A673 (cell line): ENCODE results near the gene AREL1. TPM values are rescaled to one million over a fixed set of nuclear protein-coding genes. Genes with fewer than 3 reads are reported as not detected.

Source experiments
- BruUV-seq: library from RNA; stranded (reverse); fragments of 400-500 nt; replicated peaks from 2 replicates; lab custom pipeline; 2021; lab: Mats Ljungman, UMichigan
- CTCF ChIA-PET: fragments of 300-600 bp; sonication (Branson Sonifier 250); formaldehyde crosslinking; loops from one replicate; lab custom pipeline; 2022; ENCODE audit warnings: antibody characterized with exemption; lab: Charles Lee
- POLR2A ChIA-PET: fragments of 300-600 bp; sonication (Branson Sonifier 250); formaldehyde crosslinking; loops from one replicate; lab custom pipeline; 2022; ENCODE audit warnings: antibody characterized with exemption; ENCODE audit not compliant: low non-redundant PET; lab: Charles Lee
- DNase-seq: peaks from one replicate; pipeline ENCODE4 v3.0.0-alpha.2; 2015; ENCODE audit warnings: low spot score
- H3K27ac ChIP-seq: fragments of 200-600 bp; sonication (generic); 2 replicates; pipeline ENCODE4 v1.5.1; 2016; ENCODE audit warnings: mixed run types, low read depth, mild to moderate bottlenecking, mixed read lengths, antibody characterized with exemption, low read length; ENCODE audit not compliant: poor library complexity, severe bottlenecking
- H3K27me3 ChIP-seq: fragments of 200-600 bp; sonication (generic); replicated peaks from 2 replicates; pipeline ENCODE4 v1.6.1; 2017; ENCODE audit warnings: mixed run types, low read depth, mild to moderate bottlenecking, mixed read lengths, antibody characterized with exemption, low read length; ENCODE audit not compliant: insufficient read depth, poor library complexity
- H3K36me3 ChIP-seq: fragments of 200-600 bp; sonication (generic); 2 replicates; pipeline ENCODE4 v1.6.1; 2016; ENCODE audit warnings: mixed run types, mild to moderate bottlenecking, mixed read lengths, antibody characterized with exemption, low read length; ENCODE audit not compliant: insufficient read depth, poor library complexity, severe bottlenecking
- H3K4me1 ChIP-seq: fragments of 200-600 bp; sonication (generic); 2 replicates; pipeline ENCODE4 v1.6.1; 2017; ENCODE audit warnings: mixed run types, mild to moderate bottlenecking, mixed read lengths, antibody characterized with exemption, low read length; ENCODE audit not compliant: insufficient read depth, poor library complexity, severe bottlenecking
- H3K4me3 ChIP-seq: fragments of 200-600 bp; sonication (generic); 2 replicates; pipeline ENCODE4 v1.5.1; 2016; ENCODE audit warnings: low read depth, mixed run types, mild to moderate bottlenecking, mixed read lengths, low read length; ENCODE audit not compliant: poor library complexity, severe bottlenecking
- H3K9me3 ChIP-seq: fragments of 200-600 bp; sonication (generic); 2 replicates; pipeline ENCODE4 v1.6.1; 2016; ENCODE audit warnings: mixed run types, low read depth, mild to moderate bottlenecking, mixed read lengths, antibody characterized with exemption, low read length; ENCODE audit not compliant: poor library complexity, severe bottlenecking
- CTCF ChIP-seq: fragments of 300-800, 200-600 bp; sonication (generic); conservative IDR thresholded peaks from 2 replicates; pipeline ENCODE4 v1.5.1; 2017; ENCODE audit warnings: low read depth, mild to moderate bottlenecking, antibody characterized with exemption, low read length, moderate library complexity, mixed read lengths
- EZH2 ChIP-seq: fragments of 200-600 bp; sonication (generic); IDR thresholded peaks from 2 replicates; pipeline ENCODE4 v1.6.1; 2017; ENCODE audit warnings: borderline replicate concordance, low read depth, mild to moderate bottlenecking, mixed read lengths, antibody characterized with exemption, low read length; ENCODE audit not compliant: poor library complexity, severe bottlenecking
- intact Hi-C: fragments of 100-400 bp; cut with micrococcal nuclease; formaldehyde crosslinking; loops from one replicate; pipeline ENCODE4 v1.10.0; 2022; ENCODE audit not compliant: unreplicated experiment
- total RNA-seq: library from RNA; stranded (reverse); gene quantifications from 2 replicates; pipeline ENCODE4 v1.2.3, GENCODE V29; 2021

Gene AREL1
- total RNA-seq, 1 experiment from 2014 or later = 48.7 TPM

- no peak overlapping the region for H3K27ac ChIP-seq
- TF ChIP-seq EZH2 = no peak
- TF ChIP-seq CTCF = no peak
- ChIA-PET CTCF (no interaction called here), POLR2A (no interaction called here)
- intact Hi-C loops = no loop called here
- peaks cover 30% of the 10 kb centered on the region for H3K36me3 ChIP-seq
- no TSS peak for BruUV-seq
- no peak overlapping the region for H3K4me3 ChIP-seq
- no peak for DNase-seq
- H3K9me3 ChIP-seq = no peaks in the 10 kb centered on the region
- no peaks in the 10 kb centered on the region for H3K27me3 ChIP-seq
- no peaks in the 10 kb centered on the region for H3K4me1 ChIP-seq
These were observed 29.5 kb downstream of the AREL1 start for GRCh38 chr14:74683406-74683805.

GRCh38 chr14:74682169-74682952, 30.5 kb downstream of the AREL1 start:
- Histone ChIP-seq H3K36me3 (peaks cover 30% of the 10 kb centered on the region), H3K27me3 (no peaks in the 10 kb centered on the region), H3K27ac (no peak overlapping the region), H3K4me1 (no peaks in the 10 kb centered on the region), H3K4me3 (no peak overlapping the region), H3K9me3 (no peaks in the 10 kb centered on the region)
- DNase-seq = no peak
- TF ChIP-seq EZH2 = no peak
- TF ChIP-seq CTCF = no peak
- CTCF ChIA-PET = no interaction called here
- intact Hi-C loops = no loop called here
- POLR2A ChIA-PET = no interaction called here
- no TSS peak for BruUV-seq

- H3K36me3 ChIP-seq = peaks cover 51% of the 10 kb centered on the region
- no TSS peak for BruUV-seq
- DNase-seq = no peak
- H3K4me3 ChIP-seq = no peak overlapping the region
- TF ChIP-seq CTCF = no peak
- POLR2A ChIA-PET = no interaction called here
- intact Hi-C loops = no loop called here
- no peak overlapping the region for H3K27ac ChIP-seq
- CTCF ChIA-PET = no interaction called here
- no peaks in the 10 kb centered on the region for H3K9me3 ChIP-seq
- no peaks in the 10 kb centered on the region for H3K4me1 ChIP-seq
- H3K27me3 ChIP-seq = no peaks in the 10 kb centered on the region
These were observed 37.7 kb downstream of the AREL1 start for GRCh38 chr14:74675219-74675618.
